HG02571 (cell line): ENCODE results near the gene CAB39.

Experiments
- ATAC-seq: cut with Tn5 transposase; IDR thresholded peaks from one replicate; pipeline ENCODE4 v1.9.1; 2021; ENCODE audit warnings: mild to moderate bottlenecking, moderate library complexity; ENCODE audit not compliant: unreplicated experiment

The CAB39 gene

DNA sequence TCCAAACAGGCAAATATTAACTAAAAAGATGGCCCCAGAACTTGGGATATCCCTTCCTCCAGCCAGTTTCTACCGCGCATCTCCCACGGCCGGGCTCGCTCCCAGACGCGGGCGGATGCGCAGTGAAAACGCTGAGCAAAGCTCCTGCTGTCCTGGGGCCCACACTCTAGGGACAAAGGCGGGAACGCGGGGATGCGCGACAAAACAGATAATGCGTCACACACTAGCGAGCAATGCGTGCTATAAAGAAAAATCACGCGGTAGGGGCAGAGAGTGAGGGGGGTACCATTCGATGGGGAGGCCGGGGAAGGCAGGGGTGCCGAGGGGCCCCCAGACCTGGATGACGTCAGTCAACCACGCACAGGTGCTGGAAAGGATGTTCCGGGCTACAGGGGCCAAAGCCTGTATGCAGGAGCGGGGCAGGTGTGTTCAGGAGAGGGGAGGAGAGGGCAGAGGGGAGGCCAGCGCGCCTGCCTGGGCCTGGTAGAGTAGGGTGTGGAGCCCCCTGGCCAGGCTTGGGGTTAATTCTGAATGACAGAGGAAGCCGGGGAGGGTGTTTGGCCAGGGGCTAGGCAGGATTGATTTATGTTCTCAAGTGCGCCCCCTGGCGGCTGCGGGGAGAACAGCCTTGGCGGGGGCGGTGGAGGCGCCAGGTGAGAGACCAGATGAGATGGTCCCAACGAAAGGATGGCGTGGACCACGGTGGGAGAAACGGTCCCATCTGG lies 137.2 kb downstream of the CAB39 start:
- ATAC-seq, result no peak

DNA sequence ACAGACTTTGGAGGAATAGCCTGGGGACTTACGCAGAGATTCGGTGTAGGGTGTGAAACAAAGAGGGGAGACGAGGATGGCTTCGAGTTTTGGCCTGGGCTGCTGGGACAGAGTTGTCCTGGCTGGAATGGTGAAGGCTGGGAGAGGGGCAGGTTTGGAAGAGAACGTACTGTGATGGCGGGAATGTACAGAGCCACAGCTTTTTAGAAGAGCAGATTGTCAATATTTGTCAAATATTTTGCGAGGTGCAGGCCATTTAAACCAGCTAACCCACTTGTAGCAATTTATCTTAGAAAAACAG lies 137.7 kb downstream of the CAB39 start:
- ATAC-seq, result no peak

- no peak for ATAC-seq
Measured at GRCh38 chr2:230852113-230852512, 139.5 kb downstream of the CAB39 start.

GRCh38 chr2:230861552-230862255 lies 149.1 kb downstream of the CAB39 start:
- ATAC-seq, result no peak

- no peak for ATAC-seq
Measured at GRCh38 chr2:230862292-230862691, 149.7 kb downstream of the CAB39 start.

DNA sequence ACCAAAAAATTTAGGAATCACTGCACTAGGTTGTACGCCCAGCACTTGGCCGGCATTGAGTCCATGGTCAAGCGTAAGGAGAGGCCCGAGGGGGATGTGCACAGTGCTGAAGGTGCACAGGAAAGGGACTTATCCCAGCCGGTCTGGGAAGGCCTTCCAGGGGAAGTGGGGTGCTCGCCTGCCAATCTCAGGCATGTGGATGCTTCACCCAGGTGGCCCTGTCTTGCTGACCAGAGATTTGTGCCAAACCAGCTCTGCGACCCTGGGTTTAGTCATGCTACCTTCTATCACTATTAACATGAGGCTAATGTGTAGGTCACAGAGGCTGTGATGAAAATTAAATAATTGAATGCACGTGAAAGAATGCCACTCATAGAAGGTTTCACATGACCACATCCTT lies 150.4 kb downstream of the CAB39 start:
- no peak for ATAC-seq

DNA sequence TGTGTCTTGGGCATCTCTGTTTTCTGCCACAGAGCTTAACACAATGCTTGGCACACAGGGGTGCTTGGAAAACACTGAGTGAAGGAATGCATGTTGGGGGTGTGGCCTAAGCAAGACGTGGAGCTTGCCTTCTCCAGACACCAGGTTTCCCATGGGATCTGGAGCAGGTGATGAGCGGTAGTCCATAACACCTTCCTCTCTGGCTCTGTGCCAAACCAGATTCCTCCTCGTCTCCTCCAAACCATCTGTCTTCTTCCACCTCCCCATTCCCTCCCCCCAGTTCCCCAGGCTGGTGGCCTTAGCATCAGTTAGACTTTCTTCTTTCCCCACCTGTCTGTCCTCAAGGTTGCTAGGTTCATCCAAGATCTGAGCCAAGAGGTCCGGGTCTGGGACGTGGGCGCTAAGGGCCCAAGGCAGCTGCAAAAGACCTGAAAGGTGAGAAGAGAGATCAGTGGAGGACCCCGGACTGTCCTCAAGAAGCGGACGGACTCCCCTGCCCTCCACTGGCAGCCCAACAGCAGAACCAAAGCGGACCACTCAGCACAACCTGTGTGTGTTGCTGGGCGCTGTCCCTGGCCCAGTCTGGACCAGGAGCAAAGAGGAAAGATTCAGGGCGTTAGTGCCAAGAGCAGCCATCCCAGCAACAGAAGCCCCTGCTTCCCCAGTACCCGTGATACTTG lies 150.9 kb downstream of the CAB39 start:
- no peak for ATAC-seq

DNA sequence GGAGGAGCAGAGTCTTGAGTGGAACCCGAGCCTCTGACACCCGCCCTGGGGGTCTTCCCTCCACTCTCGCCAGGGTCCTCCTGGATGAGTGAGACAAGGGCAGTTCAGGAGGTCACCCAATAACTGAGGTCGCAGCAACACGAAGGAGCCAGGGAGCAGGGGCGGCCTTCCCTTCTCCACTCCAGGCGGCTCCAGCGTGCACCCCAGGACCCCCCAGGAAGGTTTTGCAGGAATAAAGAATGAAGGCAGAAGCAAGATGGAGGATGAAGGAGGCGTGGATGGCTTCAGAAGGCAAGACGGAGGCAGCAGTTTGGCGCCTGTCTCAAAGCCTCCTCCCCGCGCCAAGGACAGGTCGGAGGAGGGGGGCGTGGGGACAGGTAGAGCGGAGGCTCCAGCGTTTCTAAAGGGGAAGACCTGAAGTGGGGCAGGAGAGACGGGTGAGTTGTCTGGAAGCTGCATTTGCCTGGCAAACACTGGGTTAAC lies 151.5 kb downstream of the CAB39 start:
- ATAC-seq, result no peak

DNA sequence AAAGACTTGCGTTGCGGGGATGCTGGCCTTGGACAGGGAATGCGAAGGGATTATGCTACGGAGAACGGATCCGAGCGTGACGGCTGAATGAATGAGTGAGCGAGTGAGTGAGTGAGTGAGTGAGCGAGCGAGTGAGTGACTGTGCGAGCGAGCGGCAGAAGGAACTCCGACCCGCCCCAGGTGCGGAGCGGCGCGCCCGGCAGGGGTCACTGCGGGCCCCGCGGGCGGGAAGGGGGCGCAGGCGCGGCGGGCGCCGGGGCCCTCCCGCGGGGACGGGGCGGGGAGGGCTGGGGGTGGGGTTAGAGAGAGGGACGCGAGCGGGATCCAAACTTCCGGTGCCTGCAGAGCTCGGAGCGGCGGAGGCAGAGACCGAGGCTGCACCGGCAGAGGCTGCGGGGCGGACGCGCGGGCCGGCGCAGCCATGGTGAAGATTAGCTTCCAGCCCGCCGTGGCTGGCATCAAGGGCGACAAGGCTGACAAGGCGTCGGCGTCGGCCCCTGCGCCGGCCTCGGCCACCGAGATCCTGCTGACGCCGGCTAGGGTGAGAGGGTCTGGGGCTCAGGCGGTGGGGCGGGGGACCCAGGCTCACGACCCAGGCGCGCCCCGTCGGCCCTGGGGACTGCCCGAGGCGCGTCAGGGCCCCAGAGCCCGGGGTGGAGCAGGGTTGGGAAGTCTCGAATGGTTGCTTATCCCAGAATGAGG lies 152.1 kb downstream of the CAB39 start, which contains the start of gene ITM2C:
TSS of gene ITM2C (plus strand) at position 338 of the 702 bp plus-strand sequence. CDS start at position 422, 84 bp downstream.
- peak; percentile 53 for ATAC-seq

- ATAC-seq, result no peak
Measured at GRCh38 chr2:230865307-230865765, 152.7 kb downstream of the CAB39 start.

GRCh38 chr2:230865766-230866755 lies 153.4 kb downstream of the CAB39 start:
- no peak for ATAC-seq

DNA sequence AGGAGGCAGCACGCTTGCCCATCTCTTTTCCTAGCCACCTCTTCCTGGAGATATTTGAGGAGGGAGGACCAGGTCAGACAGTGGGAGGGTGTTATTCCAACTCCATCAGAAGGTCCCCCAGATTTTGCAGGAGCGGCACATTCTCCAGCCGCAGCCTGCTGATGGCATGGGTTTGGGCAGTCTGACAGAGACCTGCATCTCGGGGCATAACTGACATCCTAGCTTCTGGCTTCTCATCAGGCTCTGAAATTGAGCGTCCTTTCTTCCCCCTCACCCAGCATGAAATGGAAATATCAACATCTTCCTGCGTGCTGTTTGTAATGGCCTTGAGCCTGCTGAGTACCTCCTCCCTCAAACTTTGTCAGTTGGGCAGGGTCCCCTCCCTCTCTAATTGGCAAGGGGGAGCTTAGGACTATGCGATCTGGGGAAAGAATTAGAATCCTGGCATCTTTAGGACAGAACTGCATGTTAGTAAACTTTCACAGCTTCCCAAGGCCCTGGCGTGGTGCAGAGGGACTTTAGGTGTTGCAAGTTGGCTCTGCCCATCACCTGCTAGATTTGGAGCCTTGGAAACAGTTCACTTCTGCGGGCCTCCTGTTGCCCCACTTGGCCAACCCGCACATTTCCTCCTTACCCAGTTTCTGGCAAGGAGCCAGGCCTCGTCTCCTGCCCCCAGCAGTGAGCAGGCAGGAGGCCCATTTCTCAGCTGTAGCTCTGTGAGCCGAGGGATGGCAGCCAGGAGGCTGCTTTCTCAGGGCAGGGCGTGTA lies 154.3 kb downstream of the CAB39 start:
- ATAC-seq, result no peak

DNA sequence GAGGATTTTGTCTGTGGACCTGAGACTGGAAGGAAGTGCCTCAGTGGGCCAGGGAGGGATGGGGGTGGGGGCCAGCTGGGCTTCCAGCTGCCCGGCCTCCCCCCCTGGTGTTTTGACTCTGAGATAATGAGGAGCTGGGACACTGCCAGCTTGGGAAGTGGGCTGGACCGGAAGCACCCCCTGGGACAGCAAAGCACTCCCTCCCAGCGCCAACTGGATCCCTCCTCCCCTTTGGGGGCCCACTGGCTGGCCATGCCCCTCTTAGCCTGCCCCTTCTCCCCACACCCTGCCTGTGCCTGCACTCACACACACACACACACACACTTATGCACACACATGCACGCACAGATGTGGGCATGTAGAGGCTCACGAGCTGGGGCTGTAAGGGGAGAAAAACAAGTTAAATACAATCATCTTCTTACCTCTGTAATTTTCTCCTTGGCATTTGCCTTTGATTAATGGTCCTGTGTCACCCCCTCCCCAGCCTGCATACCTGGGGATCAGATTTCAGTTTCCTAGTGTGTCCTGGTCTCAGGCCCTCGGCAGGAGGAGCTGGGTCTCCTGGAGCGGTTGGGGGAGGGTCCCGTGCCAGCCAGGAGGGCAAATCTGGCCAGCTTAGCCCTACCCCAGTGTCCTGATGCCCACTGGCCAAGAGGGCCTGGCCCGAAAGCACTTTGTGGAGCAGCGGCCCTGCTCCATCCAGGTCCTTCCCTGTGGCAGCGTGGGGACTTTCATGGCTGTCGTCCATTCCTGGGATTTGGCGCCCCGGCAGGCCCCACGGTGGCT lies 155.7 kb downstream of the CAB39 start:
- ATAC-seq, result no peak

DNA sequence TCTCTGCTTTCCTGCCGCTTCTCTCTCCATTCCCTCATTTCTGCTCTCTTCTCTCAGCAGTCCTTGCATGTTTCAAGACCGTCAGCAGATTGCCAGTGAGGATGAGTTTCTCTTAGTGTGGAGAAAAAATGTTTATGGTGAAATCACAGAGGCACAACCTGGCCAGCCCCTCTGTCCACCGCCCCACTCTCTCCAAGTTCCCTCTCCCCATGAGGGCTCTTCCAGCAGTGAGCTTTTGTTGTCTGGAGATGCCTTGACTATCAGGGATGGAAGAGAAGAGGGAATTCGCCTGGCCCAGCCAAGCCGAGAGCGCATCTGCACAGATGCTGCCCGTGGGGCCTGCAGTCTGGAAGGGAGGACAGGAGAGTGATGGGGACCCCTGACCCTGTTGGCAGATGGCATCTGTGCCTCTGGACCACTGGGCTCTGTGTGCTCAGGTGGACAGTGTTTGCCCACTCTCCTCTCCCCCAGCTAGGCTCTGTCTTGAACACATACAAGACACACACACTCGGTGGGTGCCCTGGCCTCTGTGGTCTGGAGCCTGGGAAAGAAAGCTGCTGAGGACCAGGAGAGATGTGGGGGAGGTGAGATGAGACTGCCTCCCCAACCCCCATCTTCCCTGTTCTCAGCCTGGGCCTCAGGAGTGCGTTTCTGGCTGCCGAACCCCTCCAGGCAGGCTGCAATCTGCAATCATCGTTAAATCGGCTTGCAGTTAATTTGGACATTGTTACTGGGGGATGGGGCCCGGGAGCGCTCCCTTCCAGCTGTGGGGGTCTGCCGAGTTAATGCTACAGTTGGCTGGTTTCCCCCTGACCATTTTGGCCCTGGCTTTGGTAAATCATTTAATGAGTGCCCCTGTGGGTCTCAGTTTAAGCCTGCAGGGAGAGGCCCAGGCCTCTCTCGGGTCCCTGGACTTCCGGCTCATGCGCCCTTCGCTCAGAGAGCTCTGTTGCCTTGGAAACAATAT lies 156.6 kb downstream of the CAB39 start:
- ATAC-seq, result no peak

- no peak for ATAC-seq
Measured at GRCh38 chr2:230869914-230870543, 157.4 kb downstream of the CAB39 start.
